COLO668 (cell line): ENCODE results near the gene LMCD1.

Experiments used
- DNase-seq: peaks from one replicate; lab custom pipeline; 2025; ENCODE audit not compliant: unreplicated experiment; lab: John Stamatoyannopoulos, UW

Gene LMCD1

GRCh38 chr3:8505621-8506020 lies 4.0 kb downstream of the LMCD1 start:
- peak; percentile 35 for DNase-seq

GRCh38 chr3:8506571-8507061 lies 5.0 kb downstream of the LMCD1 start:
- DNase-seq: no peak

- DNase-seq: no peak
Observed at GRCh38 chr3:8507496-8507895, 5.9 kb downstream of the LMCD1 start.

GRCh38 chr3:8509961-8510360 lies 8.3 kb downstream of the LMCD1 start:
- DNase-seq: no peak

- no peak for DNase-seq
Observed at GRCh38 chr3:8512234-8512633, 10.6 kb downstream of the LMCD1 start.

GRCh38 chr3:8516047-8516661 lies 14.5 kb downstream of the LMCD1 start:
- DNase-seq: no peak

GRCh38 chr3:8516783-8517182 lies 15.2 kb downstream of the LMCD1 start:
- DNase-seq: no peak

- no peak for DNase-seq
Observed at GRCh38 chr3:8517487-8517886, 15.9 kb downstream of the LMCD1 start.

- DNase-seq: no peak
Observed at GRCh38 chr3:8518138-8518537, 16.5 kb downstream of the LMCD1 start.

GRCh38 chr3:8519156-8519555 lies 17.5 kb downstream of the LMCD1 start:
- no peak for DNase-seq

GRCh38 chr3:8519774-8520448 lies 18.3 kb downstream of the LMCD1 start:
- no peak for DNase-seq

GRCh38 chr3:8520816-8521403 lies 19.3 kb downstream of the LMCD1 start:
- no peak for DNase-seq

GRCh38 chr3:8523041-8523440 lies 21.4 kb downstream of the LMCD1 start:
- no peak for DNase-seq

- DNase-seq: no peak
Observed at GRCh38 chr3:8524249-8524648, 22.6 kb downstream of the LMCD1 start.

- DNase-seq: no peak
Observed at GRCh38 chr3:8524656-8525399, 23.2 kb downstream of the LMCD1 start.

GRCh38 chr3:8525893-8526292 lies 24.3 kb downstream of the LMCD1 start:
- no peak for DNase-seq

- no peak for DNase-seq
Observed at GRCh38 chr3:8529181-8529637, 27.6 kb downstream of the LMCD1 start.

- DNase-seq: no peak
Observed at GRCh38 chr3:8529738-8530525, 28.3 kb downstream of the LMCD1 start.

- no peak for DNase-seq
Observed at GRCh38 chr3:8530581-8530980, 29.0 kb downstream of the LMCD1 start.

- DNase-seq: no peak
Observed at GRCh38 chr3:8532251-8532871, 30.7 kb downstream of the LMCD1 start.
